Measurements from ENCODE around the gene PARN. TPM values are rescaled to one million over a fixed set of nuclear protein-coding genes. Genes with fewer than 3 reads are reported as not detected.

Gene PARN
- total and polyA plus RNA-seq, 2 of the 4 experiments (the other 2 are of a cell fraction) = 24.6 to 25.1 TPM

- no peak overlapping the region for H3K56ac ChIP-seq (ENCODE audit: extremely low read depth, insufficient read depth, low read length)
- no peak overlapping the region for H3K14ac ChIP-seq (replicated peaks; ENCODE audit: low read depth, low read length)
- DNase-seq (no peak), ATAC-seq (ENCODE audit: low read depth) (no peak)
- H2AFZ ChIP-seq (replicated peaks; ENCODE audit: low read length, poor library complexity) = no peak overlapping the region
- H3K9ac ChIP-seq (ENCODE audit: low read depth, low read length) = no peak overlapping the region
- H4K91ac ChIP-seq (ENCODE audit: insufficient read depth, low read depth, low read length) = no peak overlapping the region
- H3K9me1 ChIP-seq (ENCODE audit: insufficient read depth, low read length) = no peaks in the 10 kb centered on the region
- no peak overlapping the region for H2AK5ac ChIP-seq (ENCODE audit: low read depth, low read length)
- no peaks in the 10 kb centered on the region for H3K79me1 ChIP-seq (ENCODE audit: low read depth in 1 of 2, low read length in 2 of 2)
- no peak overlapping the region for H2AK9ac ChIP-seq (replicated peaks; ENCODE audit: low read depth, low read length, poor library complexity)
- no peak overlapping the region for H2BK120ac ChIP-seq (ENCODE audit: low read depth, low read length)
- ChIA-PET POLR2A (ENCODE audit: unreplicated experiment) (no interaction called here), CTCF (no interaction called here)
- no peak overlapping the region for H2BK20ac ChIP-seq (ENCODE audit: low read depth, low read length)
- no peak overlapping the region for H4K5ac ChIP-seq (ENCODE audit: low read depth, low read length)
- no peaks in the 10 kb centered on the region for H3K9me3 ChIP-seq (ENCODE audit: control insufficient read depth, insufficient read depth, low read length)
- no peak overlapping the region for H2BK15ac ChIP-seq (ENCODE audit: low read depth, low read length)
- no peak for TF ChIP-seq SMC3 (IDR thresholded peaks at IDR 0.05; ENCODE audit: low read depth, low read length)
- TF ChIP-seq RAD21 (IDR thresholded peaks at IDR 0.05; ENCODE audit: low read length) = no peak
- TF ChIP-seq RCOR1 (IDR thresholded peaks at IDR 0.05; ENCODE audit: insufficient replicate concordance, low read length) = no peak
- TF ChIP-seq CTCF (conservative IDR thresholded peaks at IDR 0.05; ENCODE audit: low read depth, low read length) = no peak
- no peak for TF ChIP-seq ELK1 (IDR thresholded peaks at IDR 0.05; ENCODE audit: borderline replicate concordance, low read depth, low read length)
- TF ChIP-seq BHLHE40 (IDR thresholded peaks at IDR 0.05; ENCODE audit: low read depth, low read length) = no peak
- no peak for TF ChIP-seq USF2 (IDR thresholded peaks at IDR 0.05; ENCODE audit: low read depth, low read length)
- no peak for TF ChIP-seq MAZ (IDR thresholded peaks at IDR 0.05; ENCODE audit: borderline replicate concordance, low read depth, low read length)
- no peak for TF ChIP-seq FOS (IDR thresholded peaks at IDR 0.05; ENCODE audit: low read depth, low read length)
- TF ChIP-seq CHD1 (IDR thresholded peaks at IDR 0.05; ENCODE audit: low read depth, low read length) = no peak
- no peak for TF ChIP-seq POLR2A (IDR thresholded peaks at IDR 0.05; ENCODE audit: low read depth, low read length)
- no peak for TF ChIP-seq NFE2L2 (IDR thresholded peaks at IDR 0.05; ENCODE audit: low read depth, low read length)
- TF ChIP-seq MXI1 (IDR thresholded peaks at IDR 0.05; ENCODE audit: borderline replicate concordance, low read depth, low read length) = no peak
- no peak for TF ChIP-seq MAFK (IDR thresholded peaks at IDR 0.05; ENCODE audit: low read depth, low read length)
- no peak for TF ChIP-seq CEBPB (IDR thresholded peaks at IDR 0.05; ENCODE audit: low read depth, low read length)
- no peak for TF ChIP-seq RFX5 (IDR thresholded peaks at IDR 0.05; ENCODE audit: low read depth, low read length)
- H2BK5ac ChIP-seq (ENCODE audit: low read depth, low read length, poor library complexity, severe bottlenecking) = no peak overlapping the region
- BruUV-seq (replicated peaks) = no TSS peak
- H4K8ac ChIP-seq (ENCODE audit: low read depth in 2 of 2, low read length in 2 of 2) = no peak overlapping the region
- no peak overlapping the region for H3K23ac ChIP-seq (ENCODE audit: low read depth, low read length)
- peaks cover 48% of the 10 kb centered on the region for H3K36me3 ChIP-seq (ENCODE audit: control insufficient read depth, insufficient read depth, low read length)
- H3K4me2 ChIP-seq (ENCODE audit: low read depth, low read length) = no peak overlapping the region
- no peak overlapping the region for H3K27ac ChIP-seq (ENCODE audit: insufficient read depth, low read length)
- in situ Hi-C loops (cut with MboI; ENCODE audit: low sequenced_read_pairs) = no loop called here
- dilution Hi-C loops (cut with HindIII; ENCODE audit: low sequenced_read_pairs, unreplicated experiment) = no loop called here
- intact Hi-C loops (cut with micrococcal nuclease) = no loop called here
- no peaks in the 10 kb centered on the region for H3K27me3 ChIP-seq (ENCODE audit: control insufficient read depth, insufficient read depth, low read length)
- H4K20me1 ChIP-seq (ENCODE audit: insufficient read depth, low read length) = no peaks in the 10 kb centered on the region
- WGBS, 2 experiments (ENCODE audit: extremely low coverage in 2 of 2, insufficient read length in 1 of 2) = no CpG with 5 or more reads among the region's 6 CpGs
- no peak overlapping the region for H3K4me3 ChIP-seq (ENCODE audit: insufficient read depth, low read depth, low read length)
- no peaks in the 10 kb centered on the region for H3K4me1 ChIP-seq (ENCODE audit: control insufficient read depth, insufficient read depth, low read length)
- no peak overlapping the region for H3K4ac ChIP-seq (ENCODE audit: low read depth, low read length)
- no peak overlapping the region for H3K18ac ChIP-seq (ENCODE audit: low read depth, low read length)
Measured at GRCh38 chr16:14609716-14610115, 20.3 kb downstream of the PARN start.
